Jurkat, Clone E6-1 (cell line): Measurements from ENCODE around the gene USH1C.

ENCODE experiments used
- DNase-seq: peaks from one replicate; pipeline ENCODE4 v3.0.0-alpha.2; 2011; ENCODE audit warnings: low read depth, low spot score
- H3K4me3 ChIP-seq: 2 replicates; pipeline ENCODE4 v1.5.1; 2011; ENCODE audit warnings: mild to moderate bottlenecking, low read length, control low read depth, moderate library complexity

USH1C gene

GRCh38 chr11:17531071-17531600 is 13.1 kb downstream of the USH1C start:
- H3K4me3 ChIP-seq: no peak overlapping the region
- no peak for DNase-seq

- DNase-seq: no peak
- H3K4me3 ChIP-seq: no peak overlapping the region
These were observed 14.4 kb downstream of the USH1C start for GRCh38 chr11:17529844-17530185.

GRCh38 chr11:17528906-17529843 is 15.0 kb downstream of the USH1C start:
- H3K4me3 ChIP-seq: no peak overlapping the region
- DNase-seq: no peak

GRCh38 chr11:17528181-17528691 is 16.0 kb downstream of the USH1C start:
- DNase-seq: no peak
- no peak overlapping the region for H3K4me3 ChIP-seq

- no peak overlapping the region for H3K4me3 ChIP-seq
- no peak for DNase-seq
These were observed 16.6 kb downstream of the USH1C start for GRCh38 chr11:17527628-17527995.

GRCh38 chr11:17526931-17527627 is 17.1 kb downstream of the USH1C start:
- no peak overlapping the region for H3K4me3 ChIP-seq
- DNase-seq: no peak

- DNase-seq: no peak
These were observed 17.9 kb downstream of the USH1C start for GRCh38 chr11:17526326-17526725.

GRCh38 chr11:17525570-17525969 is 18.6 kb downstream of the USH1C start:
- H3K4me3 ChIP-seq: no peak overlapping the region

More at GRCh38 chr11:17526326-17526725, 17.9 kb downstream of the USH1C start:
- no peak overlapping the region for H3K4me3 ChIP-seq

GRCh38 chr11:17524221-17524620 is 20.0 kb downstream of the USH1C start:
- H3K4me3 ChIP-seq: no peak overlapping the region
- no peak for DNase-seq

More at GRCh38 chr11:17525570-17525969, 18.6 kb downstream of the USH1C start:
- no peak for DNase-seq

- DNase-seq: no peak
These were observed 21.6 kb downstream of the USH1C start for GRCh38 chr11:17522655-17523054.

GRCh38 chr11:17521106-17521900 is 22.9 kb downstream of the USH1C start:
- no peak for DNase-seq
- H3K4me3 ChIP-seq: no peak overlapping the region

More at GRCh38 chr11:17522655-17523054, 21.6 kb downstream of the USH1C start:
- no peak overlapping the region for H3K4me3 ChIP-seq

- no peak for DNase-seq
- H3K4me3 ChIP-seq: no peak overlapping the region
These were observed 24.9 kb downstream of the USH1C start for GRCh38 chr11:17519061-17519885.

GRCh38 chr11:17518366-17518765 is 25.9 kb downstream of the USH1C start:
- H3K4me3 ChIP-seq: no peak overlapping the region
- DNase-seq: no peak

- DNase-seq: no peak
- no peak overlapping the region for H3K4me3 ChIP-seq
These were observed 27.0 kb downstream of the USH1C start for GRCh38 chr11:17517186-17517585.

- DNase-seq: no peak
- H3K4me3 ChIP-seq: no peak overlapping the region
These were observed 27.6 kb downstream of the USH1C start for GRCh38 chr11:17516551-17517150.

- no peak overlapping the region for H3K4me3 ChIP-seq
- DNase-seq: no peak
These were observed 28.6 kb downstream of the USH1C start for GRCh38 chr11:17515443-17516176.

- DNase-seq: no peak
- H3K4me3 ChIP-seq: no peak overlapping the region
These were observed 29.7 kb downstream of the USH1C start for GRCh38 chr11:17514476-17514875.
